ENCODE data around the gene TMEM30B. TPM values are rescaled to one million over a fixed set of nuclear protein-coding genes. Genes with fewer than 3 reads are reported as not detected.

TMEM30B gene
- polyA plus RNA-seq, 1 of the 3 experiments (the other 2 are of a cell fraction): 0.15 TPM

DNA sequence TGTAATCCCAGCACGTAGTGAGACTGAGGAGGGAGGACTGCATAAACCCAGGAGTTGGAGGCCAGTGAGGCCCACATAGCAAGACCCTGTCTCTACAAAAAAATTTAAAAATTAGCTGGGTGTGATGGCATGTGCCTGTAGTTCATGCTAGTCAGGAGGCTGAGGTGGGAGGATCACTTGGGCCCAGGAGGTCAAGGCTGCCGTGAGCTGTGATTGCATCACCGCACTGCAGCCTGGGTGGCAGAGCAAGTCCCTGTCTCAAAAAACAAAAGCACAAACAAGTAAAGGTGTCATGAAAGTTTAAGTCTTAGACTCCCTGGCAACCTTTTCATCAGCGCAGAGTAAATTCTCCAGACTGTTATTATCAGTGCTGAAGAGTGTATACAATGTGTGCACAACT lies 10.4 kb downstream of the TMEM30B start:
- H2AFZ ChIP-seq (ENCODE audit: low read depth): no peak overlapping the region
- TF ChIP-seq, protein P1, sequence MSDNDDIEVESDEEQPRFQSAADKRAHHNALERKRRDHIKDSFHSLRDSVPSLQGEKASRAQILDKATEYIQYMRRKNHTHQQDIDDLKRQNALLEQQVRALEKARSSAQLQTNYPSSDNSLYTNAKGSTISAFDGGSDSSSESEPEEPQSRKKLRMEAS (IDR thresholded peaks at IDR 0.05; ENCODE audit: low read depth): no peak
- TF ChIP-seq, protein P2, sequence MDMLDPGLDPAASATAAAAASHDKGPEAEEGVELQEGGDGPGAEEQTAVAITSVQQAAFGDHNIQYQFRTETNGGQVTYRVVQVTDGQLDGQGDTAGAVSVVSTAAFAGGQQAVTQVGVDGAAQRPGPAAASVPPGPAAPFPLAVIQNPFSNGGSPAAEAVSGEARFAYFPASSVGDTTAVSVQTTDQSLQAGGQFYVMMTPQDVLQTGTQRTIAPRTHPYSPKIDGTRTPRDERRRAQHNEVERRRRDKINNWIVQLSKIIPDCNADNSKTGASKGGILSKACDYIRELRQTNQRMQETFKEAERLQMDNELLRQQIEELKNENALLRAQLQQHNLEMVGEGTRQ (IDR thresholded peaks at IDR 0.05; ENCODE audit: borderline replicate concordance, low read depth, low read length): no peak
- TF ChIP-seq ELF1 (IDR thresholded peaks at IDR 0.05) (no peak), JUND (IDR thresholded peaks at IDR 0.05) (no peak), SMC3 (IDR thresholded peaks at IDR 0.05; ENCODE audit: low read depth, low read length) (no peak), RAD21 (IDR thresholded peaks at IDR 0.05; ENCODE audit: low read length) (no peak), CHD2 (IDR thresholded peaks at IDR 0.05; ENCODE audit: low read length, partially characterized antibody) (no peak), MXI1 (IDR thresholded peaks at IDR 0.05; ENCODE audit: low read depth, low read length) (no peak), GATA2 (CRISPR knock-in tag; IDR thresholded peaks at IDR 0.05) (no peak), FOXM1 (IDR thresholded peaks at IDR 0.05; ENCODE audit: low read depth) (no peak), YY1 (IDR thresholded peaks at IDR 0.05; ENCODE audit: low read depth) (no peak), GABPA (IDR thresholded peaks at IDR 0.05; ENCODE audit: low read depth) (no peak), NRF1 (IDR thresholded peaks at IDR 0.05; ENCODE audit: low read depth, low read length) (no peak), ZBTB33 (IDR thresholded peaks at IDR 0.05; ENCODE audit: borderline replicate concordance, low read depth) (no peak), RFX5 (IDR thresholded peaks at IDR 0.05; ENCODE audit: low read length) (no peak)
- TF ChIP-seq, protein P3, sequence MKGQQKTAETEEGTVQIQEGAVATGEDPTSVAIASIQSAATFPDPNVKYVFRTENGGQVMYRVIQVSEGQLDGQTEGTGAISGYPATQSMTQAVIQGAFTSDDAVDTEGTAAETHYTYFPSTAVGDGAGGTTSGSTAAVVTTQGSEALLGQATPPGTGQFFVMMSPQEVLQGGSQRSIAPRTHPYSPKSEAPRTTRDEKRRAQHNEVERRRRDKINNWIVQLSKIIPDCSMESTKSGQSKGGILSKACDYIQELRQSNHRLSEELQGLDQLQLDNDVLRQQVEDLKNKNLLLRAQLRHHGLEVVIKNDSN (IDR thresholded peaks at IDR 0.05; ENCODE audit: borderline replicate concordance, low read depth): no peak
- TF ChIP-seq, protein P4, sequence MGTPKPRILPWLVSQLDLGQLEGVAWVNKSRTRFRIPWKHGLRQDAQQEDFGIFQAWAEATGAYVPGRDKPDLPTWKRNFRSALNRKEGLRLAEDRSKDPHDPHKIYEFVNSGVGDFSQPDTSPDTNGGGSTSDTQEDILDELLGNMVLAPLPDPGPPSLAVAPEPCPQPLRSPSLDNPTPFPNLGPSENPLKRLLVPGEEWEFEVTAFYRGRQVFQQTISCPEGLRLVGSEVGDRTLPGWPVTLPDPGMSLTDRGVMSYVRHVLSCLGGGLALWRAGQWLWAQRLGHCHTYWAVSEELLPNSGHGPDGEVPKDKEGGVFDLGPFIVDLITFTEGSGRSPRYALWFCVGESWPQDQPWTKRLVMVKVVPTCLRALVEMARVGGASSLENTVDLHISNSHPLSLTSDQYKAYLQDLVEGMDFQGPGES (IDR thresholded peaks at IDR 0.05; ENCODE audit: low read depth, low read length): no peak
- H3K4me1 ChIP-seq (ENCODE audit: control insufficient read depth in 1 of 2, insufficient read depth in 2 of 2, low read depth in 1 of 2, low read length in 1 of 2): no peaks in the 10 kb centered on the region
- no peaks in the 10 kb centered on the region; the same call in 1 of the 2 replicates for H3K27me3 ChIP-seq (ENCODE audit: insufficient read depth)
- H4K20me1 ChIP-seq (ENCODE audit: insufficient read depth): no peaks in the 10 kb centered on the region
- DNase-seq: no peak
- H3K79me2 ChIP-seq (ENCODE audit: insufficient read depth): no peaks in the 10 kb centered on the region
- no peak overlapping the region for H3K4me2 ChIP-seq
- no peaks in the 10 kb centered on the region for H3K36me3 ChIP-seq (replicated peaks in 1 of 2; ENCODE audit: control insufficient read depth in 1 of 2, insufficient read depth in 2 of 2, low read length in 1 of 2)
- POLR2A ChIA-PET: no interaction called here
- 67% methylated on average over 4 of the region's 4 CpGs for WGBS (ENCODE audit: low lambda C conversion rate)
- H3K9ac ChIP-seq: no peak overlapping the region
- CTCF ChIA-PET: interaction anchor here (0.8 to 9.5 kb wide), 3 partner anchors 9 to 567 kb away, joined by 3 to 104 read pairs (median 5); partner anchors contain the start of gene TMEM30B
- H3K4me3 ChIP-seq (ENCODE audit: low read depth in 2 of 2, low read length in 1 of 2): no peak overlapping the region
- no peaks in the 10 kb centered on the region for H3K9me3 ChIP-seq
- peaks cover 15% of the 10 kb centered on the region for H3F3A ChIP-seq (replicated peaks; ENCODE audit: insufficient read depth)
- H3K9me2 ChIP-seq: no peaks in the 10 kb centered on the region
- no peak overlapping the region for H3K27ac ChIP-seq (ENCODE audit: low read depth in 2 of 2, low read length in 1 of 2)

Measured in SK-N-SH (cell line).